NOMO-1 (cell line): ENCODE measurements around the gene FHIT.
"Not testable (repeated sequence)": the region's sequence is repeated elsewhere in the genome, so short reads cannot be mapped to it uniquely, and the experiment has no call there.

Experiments used
- DNase-seq, 2 experiments: peaks; one replicate each; lab custom pipeline; 2025; ENCODE audit not compliant: unreplicated experiment in 2 of 2; lab: John Stamatoyannopoulos, UW

The FHIT gene

DNA sequence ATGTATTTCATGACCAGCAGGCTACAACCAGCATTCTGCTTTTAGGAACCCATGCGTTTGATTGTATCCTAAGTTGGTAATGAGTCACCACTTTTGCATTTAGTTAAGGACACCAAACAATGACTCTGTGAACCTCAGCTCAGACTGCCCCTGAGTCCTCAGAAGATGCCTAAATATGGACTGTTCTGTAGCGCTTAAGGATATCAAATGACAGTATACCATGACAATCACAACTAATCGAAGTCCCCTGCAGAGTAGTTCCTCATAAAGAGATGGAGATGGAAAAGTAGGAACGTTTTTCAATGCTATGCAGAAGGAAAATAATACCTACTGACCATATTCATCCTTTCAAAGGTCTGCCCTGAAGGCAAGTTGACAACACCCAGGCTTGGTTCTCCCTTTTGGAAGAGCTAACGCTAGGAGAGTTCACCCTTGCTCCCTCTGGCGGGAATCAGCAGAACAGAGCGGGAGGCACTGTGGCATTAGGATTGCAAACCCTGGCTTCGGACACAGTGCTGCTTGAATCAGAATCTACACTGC, 508.6 kb downstream of the FHIT start:
- no peak for DNase-seq

DNA sequence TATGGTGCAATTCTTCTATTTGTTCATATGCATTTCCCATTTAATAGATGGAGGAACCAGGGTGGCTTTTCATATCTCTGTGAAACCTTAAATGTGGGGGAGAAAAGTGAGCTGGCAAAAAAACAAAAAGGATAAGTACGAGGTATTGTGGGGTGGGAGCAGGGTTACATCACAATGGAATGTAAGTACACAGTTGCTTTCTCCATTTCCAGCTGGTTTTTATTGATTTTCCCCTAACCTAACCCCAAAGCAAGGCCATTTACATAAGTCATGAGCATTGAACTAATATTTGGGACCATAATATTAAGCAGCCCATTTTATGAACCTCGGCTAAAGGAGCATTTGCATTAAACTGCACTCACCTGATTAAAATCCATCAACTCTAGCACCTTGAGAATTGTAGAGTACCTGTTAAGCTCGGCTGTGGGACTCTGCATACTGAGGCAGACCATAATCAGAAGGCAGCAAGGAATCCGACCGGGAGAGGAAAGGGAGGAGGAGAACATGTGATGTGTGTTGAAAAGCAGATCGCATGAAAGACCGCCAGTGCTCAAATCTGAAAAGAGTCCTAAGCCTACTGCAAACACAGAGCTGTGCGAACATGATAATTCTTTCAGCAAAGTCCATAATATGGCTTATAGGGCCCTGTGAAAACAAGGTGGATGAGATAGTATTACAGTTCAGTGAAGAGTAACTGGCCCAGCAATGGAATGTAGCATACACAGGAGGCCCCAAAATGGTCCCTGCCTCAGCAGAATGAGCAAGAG, 513.4 kb downstream of the FHIT start:
- no peak for DNase-seq

DNA sequence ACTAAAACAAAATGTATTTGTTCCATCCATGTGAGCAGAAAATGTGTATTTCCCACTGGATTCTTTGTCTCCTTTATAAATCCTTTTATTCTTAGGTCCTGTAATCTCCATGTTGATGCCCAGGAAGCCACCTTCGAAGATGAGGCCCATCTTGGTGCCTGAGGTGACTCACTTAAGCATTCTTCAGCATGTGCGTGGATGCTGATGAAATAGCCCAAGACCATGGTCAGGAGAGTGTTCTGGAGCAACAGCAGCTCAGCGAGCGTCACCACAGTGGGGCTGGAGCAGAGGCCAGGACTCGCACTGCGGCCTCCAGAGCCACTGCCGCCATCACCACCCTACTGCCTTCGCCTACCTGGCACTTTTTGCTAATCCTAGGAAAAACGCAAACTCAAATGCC, 520.9 kb downstream of the FHIT start:
- DNase-seq, result no peak

DNA sequence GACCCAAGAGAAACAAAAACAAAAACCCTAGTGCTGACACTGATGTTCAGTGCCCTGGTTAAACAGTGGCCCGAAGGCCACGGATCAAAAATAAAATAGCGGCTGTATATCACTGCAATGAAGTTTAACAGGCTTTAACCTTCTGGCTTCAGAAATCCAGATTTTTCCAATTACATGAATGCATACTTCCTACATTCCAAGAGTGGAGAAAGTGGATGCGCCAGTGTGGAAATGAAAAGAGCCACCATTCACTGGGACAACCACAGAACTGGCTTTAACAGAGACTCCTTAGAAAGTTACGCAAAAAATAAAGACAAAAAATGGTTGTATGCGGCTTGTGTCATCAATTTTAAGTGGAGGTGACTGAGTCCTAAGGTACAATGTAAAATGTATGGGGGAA, 522.2 kb downstream of the FHIT start:
- no peak for DNase-seq

DNA sequence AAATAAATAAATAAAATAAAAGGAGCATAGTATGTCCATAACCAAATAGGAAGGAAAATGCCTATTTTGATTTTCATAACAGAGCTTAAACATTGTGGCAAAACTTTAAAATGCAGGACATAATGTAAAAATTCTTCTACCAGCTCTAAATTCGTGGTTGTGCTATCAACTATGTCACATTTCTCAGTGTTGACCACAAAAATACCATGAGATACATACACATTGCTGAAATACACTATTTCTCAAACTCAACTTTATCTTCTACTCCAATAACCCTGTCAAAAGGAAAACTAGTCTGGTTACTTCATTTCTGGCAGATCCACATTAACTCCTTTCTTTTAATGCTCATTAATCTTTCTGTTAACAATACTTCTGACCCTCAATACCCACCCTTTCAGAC, 523.2 kb downstream of the FHIT start:
- no peak for DNase-seq

DNA sequence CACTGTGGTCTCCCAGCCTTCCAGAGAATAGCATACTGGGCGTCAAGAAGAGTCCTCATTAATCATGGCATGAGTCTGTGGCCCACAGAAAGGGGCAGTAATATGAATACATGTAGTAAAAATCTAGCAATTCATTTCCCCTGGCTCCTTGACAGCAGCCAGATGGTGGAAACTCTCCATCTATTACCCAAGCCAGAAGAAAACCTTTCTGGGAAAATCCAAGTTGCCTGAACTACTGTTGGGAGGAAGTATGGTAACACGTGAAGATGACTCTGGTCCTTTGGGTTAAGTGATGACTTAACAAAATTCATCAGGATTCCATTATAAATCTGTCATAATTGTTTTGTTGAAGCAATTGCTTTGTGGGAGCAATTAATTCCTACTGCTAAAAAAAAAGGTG, 530.5 kb downstream of the FHIT start:
- no peak for DNase-seq

DNA sequence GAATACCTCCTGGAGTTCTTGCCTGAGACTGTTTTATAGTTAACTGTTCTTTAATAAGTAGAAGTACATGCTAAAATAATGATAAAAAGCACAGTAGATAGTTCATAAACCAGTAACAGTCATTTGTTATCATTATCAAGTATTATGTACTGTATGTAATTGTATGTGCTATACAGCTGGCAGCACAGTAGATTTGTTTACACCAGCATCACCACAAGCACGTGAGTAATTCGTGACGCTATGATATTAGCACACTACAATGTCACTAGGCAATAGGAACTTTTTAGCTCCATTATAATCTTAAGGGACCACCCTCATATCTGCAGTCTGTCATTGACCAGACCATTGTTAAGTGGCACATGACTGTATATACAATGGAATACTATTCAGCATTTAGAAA, 534.7 kb downstream of the FHIT start:
- DNase-seq, result no peak

DNA sequence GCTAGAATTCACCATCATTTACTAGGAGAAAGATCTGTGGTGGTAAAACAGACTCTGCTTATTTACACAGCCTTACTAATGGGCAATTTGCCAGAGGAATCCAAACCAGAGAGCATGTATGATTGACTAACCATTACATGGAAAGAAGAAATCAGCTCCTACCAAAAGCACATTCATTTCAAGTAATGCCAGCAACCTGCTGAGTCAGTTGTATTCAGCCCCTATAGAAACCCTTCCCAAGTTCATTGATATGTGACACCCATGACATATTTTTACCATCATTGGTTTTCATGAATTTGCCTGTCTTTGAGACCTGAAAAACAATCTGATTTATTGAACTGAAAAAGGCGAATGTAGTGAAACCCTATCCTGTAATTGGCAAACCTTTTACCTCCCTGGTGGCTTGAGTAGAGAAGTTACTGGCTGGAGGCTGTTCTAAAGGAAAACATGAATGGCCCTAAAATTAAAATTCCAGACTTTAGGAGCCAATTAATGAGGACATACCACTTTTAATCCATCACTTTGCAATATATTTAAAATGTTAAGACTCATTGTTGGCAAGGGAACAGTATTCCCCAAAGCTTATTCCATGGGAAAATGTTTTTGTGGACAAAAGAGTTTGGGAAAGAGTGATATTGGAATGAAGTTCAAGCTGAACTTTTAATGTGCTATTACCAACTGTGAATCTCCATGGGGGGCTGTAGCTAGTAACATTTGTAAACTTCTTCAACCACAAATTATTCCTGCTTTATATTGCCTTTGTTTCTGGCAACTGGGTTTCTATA, 542.9 kb downstream of the FHIT start:
- DNase-seq, result no peak

DNA sequence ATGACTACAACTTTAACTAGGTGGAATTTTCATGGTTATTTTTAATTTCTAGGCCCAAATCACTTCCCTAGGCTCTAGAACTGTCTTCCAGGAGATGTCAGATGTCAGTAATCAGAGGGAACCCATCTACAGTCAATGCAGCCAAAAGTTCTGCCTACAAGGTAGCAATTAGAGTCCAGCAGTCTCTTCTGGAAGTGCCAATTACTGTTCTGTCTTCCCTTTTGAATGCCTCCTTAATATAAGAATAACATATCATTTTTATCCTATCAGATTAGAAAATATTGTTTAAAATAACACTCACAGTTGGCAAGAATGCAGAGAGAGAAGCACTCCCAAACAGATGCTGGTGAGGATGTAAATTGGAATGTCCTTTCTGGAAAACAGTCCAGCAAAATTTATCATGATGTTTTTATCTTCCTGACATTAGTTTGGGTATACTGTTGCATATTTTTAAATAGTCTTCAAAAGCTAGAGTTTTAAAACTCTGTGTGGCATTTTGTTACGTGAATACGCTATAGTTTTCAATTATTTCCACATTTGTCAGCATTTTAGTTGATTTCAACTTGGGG, 543.7 kb downstream of the FHIT start:
- no peak for DNase-seq

DNA sequence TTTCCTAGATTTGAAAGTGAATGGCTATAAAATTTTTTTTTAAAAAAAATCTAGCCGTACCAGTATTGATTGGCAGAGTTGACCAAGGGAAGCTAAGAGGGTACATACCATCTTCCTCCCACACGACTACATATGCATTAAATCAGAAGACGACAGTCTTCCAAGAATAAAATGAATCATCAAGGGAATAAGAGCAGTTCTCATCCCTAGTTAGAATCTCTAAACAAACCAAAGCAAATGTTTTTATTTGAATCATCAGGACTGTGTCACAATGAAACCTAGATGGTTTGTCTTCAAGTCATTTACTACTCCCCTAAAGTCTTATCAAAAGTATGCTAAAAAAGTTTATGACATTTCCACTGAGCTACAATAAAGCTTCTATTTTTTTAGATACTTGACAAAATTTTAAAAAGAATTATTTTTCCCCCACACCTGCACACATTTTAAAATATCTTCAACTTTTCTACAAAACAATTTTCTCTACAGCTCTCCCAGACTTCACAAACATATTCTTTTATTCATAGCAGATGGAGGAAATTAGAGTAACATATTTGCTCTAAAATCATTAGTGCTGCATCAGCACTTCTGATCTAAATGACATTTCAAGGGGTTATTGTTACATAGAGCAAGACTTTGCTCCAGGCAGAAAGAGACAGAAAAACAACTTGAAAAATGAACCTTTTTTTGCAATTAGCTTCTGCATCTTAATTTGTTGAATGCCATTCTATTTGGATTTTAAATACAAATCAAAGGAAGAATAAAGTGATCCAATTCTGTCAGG, 547.1 kb downstream of the FHIT start:
- no peak for DNase-seq

DNA sequence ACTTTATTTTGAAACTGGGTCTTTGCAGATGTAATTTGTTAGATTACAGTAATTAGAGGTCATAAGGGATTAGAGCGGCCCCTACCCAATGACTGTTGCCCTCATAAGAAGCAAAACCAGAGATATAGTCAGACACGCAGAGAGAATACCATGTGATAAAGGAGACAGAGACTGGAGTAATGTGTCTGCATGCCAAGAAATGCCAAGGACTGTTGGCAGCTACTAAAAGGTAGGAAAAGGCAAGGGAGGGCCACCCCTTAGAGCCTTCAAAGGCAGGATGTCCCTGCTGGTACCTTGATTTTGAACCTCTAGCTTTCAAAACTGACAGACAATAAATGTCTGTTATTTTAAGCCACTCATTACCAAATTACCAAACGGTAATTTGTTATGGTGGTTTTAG, 548.2 kb downstream of the FHIT start:
- no peak for DNase-seq

DNA sequence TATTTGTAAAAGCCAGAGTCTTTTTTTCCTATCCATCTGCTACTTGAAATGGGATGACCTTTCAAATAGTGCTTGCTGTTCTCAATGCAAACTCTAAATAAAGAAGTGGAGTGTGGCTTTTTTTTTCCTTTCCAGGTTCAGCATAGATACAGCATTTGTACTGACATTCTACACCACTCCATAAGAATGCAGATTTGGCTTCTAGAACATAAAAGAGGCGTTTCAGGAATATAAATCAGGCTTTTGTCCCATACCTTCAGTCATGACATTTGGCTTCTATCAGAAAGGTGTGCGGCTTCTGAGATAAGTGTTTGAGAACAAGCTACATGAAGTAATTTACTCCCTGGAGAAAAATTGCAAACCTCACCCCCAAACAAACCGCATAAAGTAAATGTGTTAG, 553.1 kb downstream of the FHIT start:
- no peak for DNase-seq

DNA sequence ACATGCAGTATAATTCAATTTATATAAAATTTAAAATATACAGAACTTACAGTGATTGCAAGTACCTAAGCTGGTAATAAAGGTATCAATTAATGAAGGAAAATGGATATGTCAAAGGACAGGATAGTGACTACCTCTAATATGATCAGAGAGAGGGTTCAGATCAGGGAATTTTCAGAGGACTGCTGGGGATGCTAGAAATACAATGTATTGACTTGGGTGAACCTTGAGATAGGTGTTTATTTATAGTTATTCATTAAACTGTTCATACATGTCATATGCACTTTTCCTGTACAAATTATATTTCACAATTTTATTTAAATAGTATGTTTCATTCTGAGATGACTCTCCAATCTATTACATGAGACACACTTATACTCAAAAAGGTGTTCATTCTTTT, 554.1 kb downstream of the FHIT start:
- no peak for DNase-seq

DNA sequence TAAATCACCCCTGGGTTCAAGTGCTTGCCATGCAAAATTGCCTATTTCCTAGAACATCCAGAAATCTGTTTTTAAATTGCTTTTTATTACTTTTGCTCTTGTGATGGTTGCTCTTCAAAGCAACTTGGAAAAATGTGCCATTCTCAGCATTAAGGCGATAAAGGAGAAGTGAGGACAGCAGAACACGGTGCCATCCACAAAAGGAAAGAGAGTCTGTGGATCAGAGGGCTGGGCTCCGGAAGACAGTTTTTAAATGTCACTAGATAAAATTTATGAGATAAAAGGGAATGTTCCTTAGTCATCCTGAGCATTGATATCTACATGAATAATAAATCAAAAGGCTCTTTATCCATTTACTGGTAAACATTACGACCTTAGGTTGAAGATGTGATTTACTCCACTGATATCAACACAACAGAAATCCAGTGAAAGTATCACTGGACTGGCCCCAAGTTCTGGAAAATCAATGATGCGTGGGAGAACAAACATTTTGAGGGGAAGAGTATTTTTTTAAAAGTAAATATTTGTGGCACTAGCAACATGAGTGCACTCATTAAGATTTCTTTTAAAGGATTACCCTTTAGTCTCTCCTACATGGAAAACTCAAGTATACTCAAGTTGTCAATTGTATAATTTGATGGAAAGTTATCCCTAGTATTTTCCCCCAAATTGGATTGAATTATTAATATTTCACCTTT, 554.7 kb downstream of the FHIT start:
- no peak for DNase-seq

DNA sequence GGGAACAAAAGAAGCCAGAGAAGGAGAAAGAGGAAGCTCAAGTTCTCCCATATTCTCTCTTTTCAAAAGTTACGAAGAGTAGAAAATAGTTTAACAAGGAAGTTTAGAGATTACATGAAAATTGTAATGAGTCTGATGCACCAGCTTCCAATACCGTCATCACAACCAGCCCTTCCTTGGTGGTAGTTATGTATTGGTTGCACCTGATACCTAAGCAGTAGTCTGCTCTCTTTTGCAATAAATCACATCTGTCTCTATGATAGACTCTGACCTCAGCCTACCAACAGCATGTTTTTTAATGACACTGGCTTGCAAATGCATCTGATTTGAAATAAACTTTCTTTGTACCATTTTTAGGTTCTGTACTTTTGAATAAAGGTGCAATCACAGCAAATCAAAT, 575.8 kb downstream of the FHIT start:
- no peak for DNase-seq

DNA sequence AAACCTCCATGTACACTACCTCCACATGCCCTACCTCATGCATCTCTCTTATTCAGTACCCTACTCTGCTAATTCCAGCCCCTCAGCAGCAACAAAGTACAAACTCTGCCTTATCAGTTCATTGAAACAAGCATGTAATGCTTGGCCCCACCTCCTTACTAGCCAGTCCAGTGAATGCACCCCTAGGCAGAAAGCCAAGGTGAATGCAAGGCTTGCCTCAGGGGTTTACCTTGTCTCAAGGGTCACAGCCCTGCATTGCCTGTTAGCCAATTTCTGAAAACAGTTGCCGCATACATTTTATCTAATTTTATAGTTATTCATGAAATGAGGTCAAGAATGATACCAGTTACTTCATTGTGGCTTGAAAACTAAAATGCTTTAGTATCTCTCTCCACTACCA, 576.4 kb downstream of the FHIT start:
- no peak for DNase-seq

DNA sequence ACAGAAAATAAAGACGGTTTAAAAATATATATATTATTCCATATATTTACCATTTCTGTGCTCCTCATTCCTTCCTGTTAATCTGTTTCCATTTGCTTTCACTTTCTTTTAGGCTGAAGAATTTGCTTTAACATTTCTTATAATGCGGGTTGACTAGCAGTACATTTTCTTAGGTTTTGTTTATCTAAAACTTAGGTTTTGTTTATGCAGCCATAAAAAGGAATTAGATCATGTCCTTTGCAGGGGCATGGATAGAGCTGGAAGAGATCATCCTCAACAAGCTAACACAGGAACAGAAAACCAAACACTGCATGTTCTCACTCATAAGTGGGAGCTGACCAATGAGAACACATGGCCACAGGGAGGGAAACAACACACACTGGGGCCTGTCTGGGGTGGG, 578.1 kb downstream of the FHIT start:
- DNase-seq, result no peak

DNA sequence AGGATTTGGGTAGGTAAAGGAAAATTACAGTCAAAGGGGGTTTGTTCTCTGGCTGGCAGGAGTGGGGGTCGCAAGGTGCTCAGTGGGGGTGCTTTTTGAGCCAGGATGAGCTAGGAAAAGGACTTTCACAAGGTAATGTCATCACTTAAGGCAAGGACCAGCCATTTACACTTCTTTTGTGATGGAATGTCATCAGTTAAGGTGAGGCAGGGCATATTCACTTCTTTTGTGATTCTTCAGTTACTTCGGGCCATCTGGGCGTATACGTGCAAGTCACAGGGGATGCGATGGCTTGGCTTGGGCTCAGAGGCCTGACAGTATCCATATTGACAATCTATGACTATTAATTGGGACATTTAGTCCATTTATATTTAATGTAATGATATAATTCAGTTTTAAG, 578.9 kb downstream of the FHIT start:
- not testable (repeated sequence) for DNase-seq

DNA sequence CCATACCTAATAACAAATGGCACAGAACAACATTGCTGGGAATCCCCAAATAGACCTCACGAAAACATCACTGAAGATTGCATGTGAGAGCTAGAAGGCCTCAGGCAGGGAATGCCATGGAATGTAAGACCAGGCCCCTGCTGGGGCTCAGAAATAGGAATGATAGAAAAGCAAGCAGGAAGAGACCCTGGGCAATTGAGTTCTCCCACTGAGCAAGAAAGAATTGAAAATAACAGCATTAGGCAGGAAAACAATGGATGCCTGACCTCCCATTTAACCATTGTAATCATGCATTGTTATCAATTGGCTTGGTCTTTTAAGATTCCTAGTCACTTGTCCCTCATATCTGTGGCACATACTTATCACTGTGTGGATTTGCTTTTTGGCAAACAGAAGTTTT, 581.6 kb downstream of the FHIT start:
- DNase-seq, result no peak

DNA sequence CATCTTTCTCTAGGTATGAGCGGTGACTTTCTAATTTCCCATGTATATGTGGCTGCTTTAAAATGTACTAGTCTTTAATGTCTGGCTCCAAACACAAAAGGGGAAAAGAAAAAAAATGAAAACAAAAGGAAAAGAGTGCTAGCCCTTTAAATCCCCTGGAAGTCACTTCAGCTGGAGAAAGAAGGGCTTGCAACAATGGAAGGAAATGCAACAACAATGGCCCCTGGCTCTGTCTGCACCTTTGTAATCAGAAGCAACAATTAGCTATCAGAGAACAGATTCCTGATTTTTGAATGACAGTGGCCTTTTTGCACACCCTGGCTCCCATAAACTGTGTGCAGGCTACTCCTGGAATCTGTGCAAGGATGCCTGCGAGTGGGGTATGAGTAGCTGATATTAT, 591.2 kb downstream of the FHIT start:
- no peak for DNase-seq
